Measurements from ENCODE around the gene C1orf174.
"Not testable (repeated sequence)": the region's sequence is repeated elsewhere in the genome, so short reads cannot be mapped to it uniquely, and the experiment has no call there.

Gene C1orf174

DNA sequence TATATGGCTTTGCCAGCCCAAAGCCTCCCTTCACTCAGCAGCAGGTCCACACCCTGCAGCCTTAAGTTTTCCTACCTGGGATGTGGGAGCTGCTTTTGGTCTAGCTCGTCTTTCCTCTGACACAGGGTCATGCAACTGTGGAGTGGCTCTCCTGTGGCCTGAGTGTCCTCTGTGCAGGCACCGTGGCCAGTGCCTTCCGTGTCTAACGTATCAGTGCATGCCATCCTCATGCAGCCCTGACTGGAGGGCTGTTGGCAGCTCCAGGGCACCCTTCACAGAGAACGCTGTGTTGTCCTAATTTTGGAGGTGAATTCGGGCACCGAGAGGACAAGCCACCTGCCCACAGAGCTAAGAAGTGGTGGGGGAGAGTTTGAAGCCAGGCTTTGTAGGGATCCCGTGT, 25.7 kb upstream of the C1orf174 start:
- DNase-seq (ENCODE audit: low spot score): no peak

DNA sequence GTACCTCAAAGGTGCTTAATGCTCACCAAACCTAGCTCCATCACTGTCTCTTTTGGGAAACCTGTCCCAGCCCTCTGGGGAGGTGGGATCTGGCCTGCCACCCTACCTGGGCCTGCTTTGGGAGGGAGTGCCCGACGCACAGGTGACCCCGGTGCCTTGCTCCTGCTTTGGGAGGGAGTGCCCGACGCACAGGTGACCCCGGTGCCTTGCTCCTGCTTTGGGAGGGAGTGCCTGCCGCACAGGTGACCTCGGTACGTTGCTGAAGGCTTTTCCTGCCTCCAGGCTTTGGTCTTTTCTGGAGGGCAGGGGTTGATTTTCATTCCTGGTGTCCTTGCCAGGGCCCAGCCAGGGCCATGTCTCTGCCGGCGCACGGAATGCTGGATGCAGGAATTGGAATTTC, 25.2 kb upstream of the C1orf174 start:
- no peak for DNase-seq (ENCODE audit: low spot score)

DNA sequence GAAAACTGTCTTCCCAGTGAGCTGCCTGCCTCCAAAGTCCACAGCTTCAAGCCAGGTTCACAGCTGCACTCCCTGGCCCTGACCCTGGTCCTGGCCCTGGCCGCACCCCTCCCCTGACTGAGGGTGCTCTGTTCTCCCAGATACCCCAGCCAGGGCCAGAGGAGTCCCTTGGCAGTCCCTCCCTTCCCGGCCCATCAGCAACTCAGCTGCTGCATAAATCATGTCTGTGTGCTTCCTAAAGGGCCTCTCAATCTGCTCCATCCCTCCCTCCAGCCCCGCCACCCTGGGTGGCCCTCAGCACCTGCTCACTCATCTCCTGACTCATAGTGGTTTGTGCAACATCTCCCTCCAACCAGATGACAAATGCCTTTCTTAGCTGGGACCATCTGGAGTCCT, 24.8 kb upstream of the C1orf174 start:
- no peak for DNase-seq (ENCODE audit: low spot score)

DNA sequence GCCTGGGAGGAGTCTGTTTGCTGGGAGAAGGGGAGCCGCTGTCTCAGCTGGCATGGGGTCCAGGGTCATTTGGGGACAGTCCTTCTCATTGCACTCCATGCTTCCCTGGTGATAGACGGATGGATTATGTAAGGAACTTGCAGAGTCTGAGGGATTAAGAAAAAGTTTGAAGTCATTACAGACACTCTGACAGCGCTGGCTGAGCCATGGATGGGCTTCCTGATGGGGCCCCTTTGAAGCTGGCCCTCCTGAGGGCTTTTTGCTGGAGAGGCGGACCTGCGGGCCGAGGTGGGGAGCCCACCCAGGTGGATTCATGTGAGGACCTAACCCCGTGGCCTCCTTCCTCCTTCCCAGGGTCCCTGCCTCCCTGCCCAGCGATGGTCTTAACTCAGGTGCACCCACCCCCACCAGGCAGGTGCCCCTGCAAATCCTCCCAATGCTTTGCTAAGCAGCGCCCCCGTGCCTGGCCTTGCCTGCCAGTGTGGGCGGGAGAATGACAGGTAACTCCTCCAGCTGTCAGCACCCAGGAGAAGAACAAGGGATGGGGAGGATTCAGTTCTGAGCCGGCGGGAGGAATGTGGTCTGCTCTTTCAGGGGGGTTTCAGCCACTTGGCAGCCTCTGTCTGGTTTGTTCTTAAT, 24.2 kb upstream of the C1orf174 start:
- no peak for DNase-seq (ENCODE audit: low spot score)

DNA sequence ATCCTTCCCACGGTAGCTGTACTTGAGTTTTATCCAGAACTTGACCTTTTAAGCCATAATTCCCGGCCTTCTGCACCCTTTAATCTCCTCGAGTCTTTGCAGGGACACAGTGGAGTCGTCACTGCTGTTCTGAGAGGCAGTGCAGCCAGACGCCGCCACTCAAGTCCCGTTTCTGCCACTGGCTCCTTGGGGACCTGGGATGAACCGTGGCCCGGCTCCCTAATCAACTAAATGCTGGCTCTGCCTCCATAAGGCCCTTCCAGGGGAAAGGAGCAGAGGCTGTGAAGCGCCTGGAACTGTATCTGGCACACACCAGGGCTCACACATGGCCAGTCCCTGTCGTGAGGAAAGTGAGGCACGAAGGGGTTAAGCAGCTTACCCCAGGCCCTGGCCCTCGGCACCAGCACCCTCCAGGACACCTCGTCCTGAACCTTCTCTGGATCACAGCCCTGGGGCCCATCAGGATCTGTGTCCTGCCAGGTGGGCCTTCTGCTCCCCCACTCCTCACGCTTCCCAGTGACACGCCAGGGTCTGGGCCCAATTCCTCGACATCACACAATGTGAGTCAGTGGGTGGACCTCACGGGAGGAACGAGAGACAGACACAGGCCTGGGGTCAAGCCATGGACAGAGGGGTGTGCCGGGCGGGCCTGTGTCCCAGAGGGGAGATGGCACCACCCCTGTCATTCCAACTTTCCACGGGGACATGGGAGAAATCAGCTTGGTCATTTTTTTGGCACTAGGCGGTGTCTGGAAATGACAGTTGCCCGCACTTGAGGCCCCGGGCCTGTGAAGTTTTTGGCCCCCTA, 23.5 kb upstream of the C1orf174 start:
- no peak for DNase-seq (ENCODE audit: low spot score)

DNA sequence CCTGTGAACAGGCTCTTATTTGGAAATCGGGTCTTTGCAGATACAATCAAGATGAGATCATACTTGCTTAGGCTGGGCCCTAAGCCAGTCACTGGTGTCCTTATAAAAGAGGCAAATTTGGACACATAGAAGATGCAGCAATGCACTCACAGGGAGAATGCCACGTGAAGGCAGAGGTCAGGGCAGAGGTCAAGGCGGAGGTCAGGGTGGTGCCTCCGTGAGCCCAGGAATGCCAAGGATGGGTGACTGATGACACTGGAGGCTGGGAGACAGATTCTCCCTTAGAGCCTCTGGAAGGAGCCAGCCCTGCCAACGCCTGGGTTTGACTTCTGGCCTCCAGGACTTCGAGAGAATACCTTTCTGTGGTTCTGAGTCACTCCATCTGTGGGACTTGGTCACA, 22.8 kb upstream of the C1orf174 start:
- no peak for DNase-seq (ENCODE audit: low spot score)

DNA sequence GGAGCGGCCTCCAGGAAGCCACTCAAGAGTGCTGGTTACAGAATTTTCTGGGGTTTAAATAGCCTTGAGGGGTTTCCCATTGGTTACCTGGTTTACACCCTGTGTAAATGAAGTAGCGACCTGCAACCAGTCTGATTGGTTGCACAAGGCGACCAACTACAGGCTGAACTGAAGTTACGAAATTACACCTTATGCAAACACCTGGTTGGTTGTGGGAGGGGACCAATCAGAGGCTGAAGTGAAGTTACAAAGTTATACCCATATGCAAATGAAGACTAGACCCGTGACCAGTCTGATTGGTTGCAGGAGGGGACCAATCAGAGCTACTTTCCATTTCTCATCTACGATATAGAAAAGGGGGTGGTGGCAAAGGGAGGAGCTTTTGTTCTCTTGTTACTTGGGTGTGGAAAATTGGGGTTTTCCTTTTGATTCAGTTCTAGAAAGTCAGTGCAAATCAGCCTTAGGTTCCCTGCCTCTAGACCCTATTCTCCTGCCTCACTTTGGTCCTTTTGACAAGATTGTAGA, 22.2 kb upstream of the C1orf174 start:
- no peak for DNase-seq (ENCODE audit: low spot score)

DNA sequence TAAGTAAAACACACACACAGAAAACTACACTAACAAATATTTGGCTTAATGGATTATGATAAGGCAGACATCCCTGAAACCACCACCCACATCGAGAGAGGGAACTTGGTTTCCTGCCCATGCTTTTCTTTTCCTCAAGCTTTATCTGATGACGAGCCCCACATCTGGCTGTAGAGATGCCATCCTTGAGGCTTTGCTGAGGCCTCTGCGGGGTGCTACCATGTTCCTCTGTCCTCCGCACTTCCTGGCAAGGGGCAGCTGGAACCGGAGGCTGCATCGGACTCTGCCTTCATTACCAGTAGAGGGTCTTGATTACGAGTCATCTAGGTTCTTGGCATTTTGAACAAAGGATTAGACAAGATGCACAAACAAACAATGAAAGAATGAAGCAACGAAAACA, 21.7 kb upstream of the C1orf174 start:
- DNase-seq (ENCODE audit: low spot score): no peak

DNA sequence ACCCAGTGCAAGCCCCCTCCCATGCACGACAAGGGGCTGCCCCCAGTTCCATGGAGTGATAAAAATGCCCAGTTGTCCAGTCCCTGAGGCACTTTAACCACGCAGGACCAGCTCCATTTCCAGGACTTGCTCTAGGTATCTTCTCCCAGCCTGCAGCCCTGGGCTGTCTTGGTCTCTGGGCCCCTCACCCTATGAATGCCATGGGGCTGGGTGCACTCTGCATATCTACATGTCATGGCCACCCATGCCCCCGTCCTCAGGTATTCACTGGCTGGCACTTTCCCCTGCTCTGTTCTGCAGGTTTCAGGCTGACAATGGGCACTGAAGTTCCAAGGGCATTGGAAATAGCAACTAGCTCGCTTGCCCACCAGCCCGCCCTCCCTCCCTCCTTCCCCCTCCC, 19.6 kb upstream of the C1orf174 start:
- DNase-seq (ENCODE audit: low spot score): no peak

DNA sequence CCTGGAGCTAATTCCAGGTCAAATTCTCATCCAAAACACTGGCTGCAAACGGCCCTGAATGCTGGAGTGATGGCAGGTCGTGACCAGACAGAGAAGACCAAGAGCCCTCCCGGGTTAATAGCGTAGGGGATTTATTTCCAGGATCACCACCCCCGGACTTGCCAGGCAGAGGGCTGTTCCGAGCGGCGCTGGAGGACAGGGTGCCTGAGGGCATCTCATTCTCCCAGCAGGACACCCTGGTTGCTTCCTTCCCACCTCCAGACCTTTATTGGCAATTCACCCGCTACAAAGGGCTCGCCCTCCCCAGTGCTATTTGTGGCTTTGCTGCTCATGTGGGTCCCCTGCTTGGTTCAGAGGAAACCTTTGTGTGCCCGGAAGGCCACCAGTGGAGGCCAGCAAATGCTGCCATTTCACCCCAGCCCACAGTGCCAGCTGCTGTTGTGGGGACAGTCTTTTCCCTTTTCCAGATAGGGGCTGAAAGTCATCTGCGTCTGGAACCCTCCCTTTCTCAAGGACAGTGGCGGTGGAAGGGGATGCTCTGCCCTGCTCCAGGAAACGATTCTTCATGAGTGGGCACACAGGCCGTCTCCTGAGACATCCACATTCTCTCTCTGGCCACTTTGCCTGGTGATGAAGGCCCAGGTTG, 19.0 kb upstream of the C1orf174 start:
- DNase-seq (ENCODE audit: low spot score): no peak

DNA sequence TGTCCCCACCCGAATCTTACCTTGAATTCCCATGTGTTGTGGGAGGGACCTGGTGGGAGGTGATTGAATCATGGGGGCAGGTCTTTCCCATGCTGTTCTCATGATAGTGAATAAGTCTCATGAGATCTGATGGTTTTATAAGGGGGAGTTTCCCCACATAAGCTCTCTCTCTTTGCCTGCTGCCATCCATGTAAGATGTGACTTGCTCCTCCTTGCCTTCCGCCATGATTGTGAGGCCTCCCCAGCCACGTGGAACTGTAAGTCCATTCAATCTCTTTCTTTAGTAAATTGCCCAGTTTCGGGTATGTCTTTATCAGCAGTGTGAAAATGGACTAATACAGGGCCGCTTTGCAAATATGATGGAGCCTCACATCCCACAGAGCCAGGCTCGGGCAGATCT, 18.3 kb upstream of the C1orf174 start:
- not testable (repeated sequence) for DNase-seq (ENCODE audit: low spot score)

DNA sequence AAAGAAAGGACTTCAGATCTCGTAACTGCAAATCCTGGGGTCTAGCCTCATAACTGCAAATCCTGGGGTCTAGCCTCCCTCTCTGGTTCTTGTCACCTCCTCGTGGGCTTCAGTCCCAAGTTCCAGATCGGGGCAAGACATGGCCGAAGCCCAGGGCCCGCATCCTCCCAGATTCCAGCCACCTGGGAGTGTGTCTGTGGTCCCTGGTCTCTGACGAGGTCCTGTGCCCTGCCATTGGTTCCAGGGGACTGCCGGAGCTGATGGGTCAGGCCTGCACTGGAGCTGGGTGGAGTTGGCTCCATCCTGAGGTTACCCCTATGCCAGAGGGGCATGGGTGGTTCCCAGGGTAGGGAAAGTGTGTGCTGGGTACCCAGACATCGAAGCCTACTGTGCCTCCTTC, 17.7 kb upstream of the C1orf174 start:
- DNase-seq (ENCODE audit: low spot score): no peak

DNA sequence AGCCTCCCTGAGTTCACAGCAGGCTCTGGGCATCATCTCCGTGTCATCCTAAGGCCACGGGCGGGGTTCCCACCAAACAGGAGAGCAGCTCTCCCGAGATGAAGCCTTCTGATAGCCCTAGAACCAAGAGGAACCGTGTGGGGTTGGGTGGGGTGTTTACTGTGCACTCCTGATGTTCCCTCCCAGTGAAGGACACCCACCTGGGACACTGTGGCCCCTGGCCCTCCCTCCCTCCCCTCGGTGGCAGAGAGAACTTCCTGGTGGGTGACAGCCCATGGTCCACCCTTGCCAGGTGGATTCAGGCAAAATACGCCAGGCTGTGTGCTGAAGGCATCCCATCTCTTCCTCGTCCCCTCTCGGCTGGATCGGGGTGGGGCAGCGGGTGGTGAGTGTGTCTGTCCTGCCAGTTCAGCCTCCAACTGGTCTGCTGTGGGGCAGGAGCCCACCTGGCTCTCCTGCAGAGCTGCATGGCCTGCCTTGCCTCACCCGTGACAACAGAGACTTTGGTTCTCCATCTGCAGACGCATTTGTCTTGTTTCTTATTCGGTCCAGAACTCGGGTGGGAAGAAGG, 15.6 kb upstream of the C1orf174 start:
- DNase-seq (ENCODE audit: low spot score): no peak

DNA sequence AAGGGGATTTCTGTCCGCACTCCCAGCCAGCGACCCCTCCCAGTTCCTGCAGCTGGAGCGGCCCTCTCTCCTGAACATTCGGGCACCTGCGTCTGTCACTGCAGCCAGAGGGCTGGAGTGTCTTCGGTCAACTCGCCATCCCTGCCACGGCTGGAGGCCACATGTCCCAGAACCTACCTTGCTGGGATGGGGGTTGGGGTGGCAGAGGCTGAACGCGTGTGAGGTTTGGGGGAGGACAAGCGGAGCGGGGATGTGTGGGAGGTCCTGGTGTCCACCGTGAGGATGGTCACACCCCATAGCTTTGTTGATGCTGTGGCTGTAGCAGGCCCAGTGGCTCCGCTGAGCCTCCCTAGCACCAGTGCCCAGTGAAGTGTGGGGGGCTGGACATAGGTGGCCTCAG, 14.8 kb upstream of the C1orf174 start:
- no peak for DNase-seq (ENCODE audit: low spot score)

DNA sequence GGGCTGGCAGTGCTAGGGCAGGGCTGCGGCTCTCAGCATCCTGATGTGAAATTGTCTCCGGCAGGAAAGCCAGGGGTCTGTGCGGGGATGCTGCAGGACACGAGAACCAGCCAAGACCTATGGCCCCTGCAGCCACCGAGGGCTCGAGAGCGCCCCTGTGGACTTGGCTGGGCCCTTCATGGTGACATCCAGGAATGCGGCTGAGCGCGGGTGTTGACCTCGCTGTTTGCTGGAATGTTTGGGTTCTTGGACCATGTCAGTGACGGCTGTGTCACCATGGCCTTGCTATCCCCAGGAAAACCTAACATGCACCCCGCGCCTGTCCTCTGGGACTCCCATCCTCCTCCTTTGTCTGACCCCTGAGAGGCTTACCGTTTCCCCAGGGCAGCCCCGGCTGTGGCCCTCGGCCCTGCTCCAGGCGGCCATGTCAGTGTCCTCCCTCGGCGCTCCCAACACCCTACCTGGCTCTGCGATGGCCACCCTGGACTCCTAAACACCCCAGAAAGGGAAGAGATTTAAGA, 14.3 kb upstream of the C1orf174 start:
- DNase-seq (ENCODE audit: low spot score): no peak

DNA sequence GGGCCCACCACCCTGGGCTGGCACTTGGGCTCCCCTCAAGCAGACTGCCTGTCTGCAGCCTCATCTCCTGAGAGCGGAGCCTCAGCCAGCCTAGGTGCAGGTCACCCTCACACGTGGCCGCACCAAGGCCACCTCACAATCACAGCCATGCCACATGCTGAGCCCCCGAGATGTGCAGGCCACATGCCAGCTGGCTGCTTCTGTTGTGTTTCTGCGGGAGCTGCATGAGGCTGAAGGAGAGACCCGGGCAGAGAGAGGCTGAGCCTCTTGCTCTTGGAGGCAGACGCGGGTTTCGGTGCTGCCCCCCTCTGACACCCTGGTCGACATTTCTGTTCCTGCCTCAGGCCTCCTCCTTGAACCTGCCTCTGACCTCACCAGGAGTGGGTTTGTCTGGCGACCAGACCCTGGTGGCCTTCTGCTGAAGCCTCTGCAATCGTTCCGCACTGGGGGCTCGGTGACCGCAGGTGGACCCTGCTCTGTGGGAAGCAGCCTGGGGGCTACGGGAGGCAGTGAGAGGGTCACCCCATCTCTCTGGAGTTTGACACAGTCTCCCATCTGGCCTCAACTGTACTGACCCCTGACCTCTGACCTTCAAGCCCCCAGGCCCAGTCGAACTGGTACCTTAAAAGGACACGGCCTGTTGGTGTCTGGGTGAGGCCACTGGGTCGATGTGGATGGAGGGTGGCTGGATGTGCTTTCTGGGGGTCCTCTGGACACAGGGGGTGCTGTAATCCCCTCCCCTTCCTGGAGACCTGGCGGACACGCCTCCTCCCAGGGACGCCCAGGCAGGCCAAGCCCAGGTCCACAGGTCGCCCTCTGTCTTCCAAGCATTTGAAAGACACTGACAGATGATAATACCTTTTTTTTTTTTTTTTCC, 13.0 kb upstream of the C1orf174 start:
- DNase-seq (ENCODE audit: low spot score): no peak

DNA sequence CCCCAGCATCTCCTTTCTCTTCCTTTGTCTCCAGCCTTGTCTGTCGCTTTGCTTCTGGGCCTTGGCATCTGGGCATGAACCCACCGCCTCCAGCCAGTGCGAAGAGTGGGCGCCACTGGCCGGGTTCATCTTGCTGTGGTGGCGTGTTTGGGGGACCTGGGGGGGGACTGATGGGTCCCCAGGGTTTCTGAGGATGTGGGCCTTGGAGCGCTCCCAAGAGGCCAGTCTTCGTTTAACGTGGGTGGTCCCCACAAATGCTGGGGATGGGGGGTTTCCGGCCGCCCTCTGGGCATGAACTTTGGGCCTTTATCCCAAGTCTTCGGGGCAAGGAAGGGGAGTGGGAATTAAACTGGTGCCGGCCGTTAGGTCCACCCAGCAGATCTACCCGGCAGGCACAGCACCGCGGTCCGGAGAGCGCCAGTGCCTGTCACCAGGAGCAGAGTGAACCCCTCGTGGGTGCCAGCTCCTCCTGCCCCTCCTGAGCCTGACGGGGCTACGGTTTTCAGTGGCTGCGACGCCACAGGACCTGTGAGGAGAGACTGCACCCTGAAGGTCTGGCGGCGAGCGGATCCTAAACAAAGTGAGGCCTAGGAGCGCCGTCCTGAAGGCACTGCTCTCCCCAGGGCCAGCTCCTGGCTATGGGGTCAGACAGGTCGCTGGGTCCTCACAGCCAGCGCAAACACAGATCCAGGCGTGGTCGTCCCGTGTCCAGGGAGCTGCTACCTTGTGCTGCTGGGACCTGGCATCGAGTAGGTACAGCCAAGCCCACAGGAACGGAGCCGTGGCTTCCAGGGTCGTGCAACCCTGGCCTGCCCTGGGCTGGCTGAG, 12.1 kb upstream of the C1orf174 start:
- DNase-seq (ENCODE audit: low spot score): no peak

DNA sequence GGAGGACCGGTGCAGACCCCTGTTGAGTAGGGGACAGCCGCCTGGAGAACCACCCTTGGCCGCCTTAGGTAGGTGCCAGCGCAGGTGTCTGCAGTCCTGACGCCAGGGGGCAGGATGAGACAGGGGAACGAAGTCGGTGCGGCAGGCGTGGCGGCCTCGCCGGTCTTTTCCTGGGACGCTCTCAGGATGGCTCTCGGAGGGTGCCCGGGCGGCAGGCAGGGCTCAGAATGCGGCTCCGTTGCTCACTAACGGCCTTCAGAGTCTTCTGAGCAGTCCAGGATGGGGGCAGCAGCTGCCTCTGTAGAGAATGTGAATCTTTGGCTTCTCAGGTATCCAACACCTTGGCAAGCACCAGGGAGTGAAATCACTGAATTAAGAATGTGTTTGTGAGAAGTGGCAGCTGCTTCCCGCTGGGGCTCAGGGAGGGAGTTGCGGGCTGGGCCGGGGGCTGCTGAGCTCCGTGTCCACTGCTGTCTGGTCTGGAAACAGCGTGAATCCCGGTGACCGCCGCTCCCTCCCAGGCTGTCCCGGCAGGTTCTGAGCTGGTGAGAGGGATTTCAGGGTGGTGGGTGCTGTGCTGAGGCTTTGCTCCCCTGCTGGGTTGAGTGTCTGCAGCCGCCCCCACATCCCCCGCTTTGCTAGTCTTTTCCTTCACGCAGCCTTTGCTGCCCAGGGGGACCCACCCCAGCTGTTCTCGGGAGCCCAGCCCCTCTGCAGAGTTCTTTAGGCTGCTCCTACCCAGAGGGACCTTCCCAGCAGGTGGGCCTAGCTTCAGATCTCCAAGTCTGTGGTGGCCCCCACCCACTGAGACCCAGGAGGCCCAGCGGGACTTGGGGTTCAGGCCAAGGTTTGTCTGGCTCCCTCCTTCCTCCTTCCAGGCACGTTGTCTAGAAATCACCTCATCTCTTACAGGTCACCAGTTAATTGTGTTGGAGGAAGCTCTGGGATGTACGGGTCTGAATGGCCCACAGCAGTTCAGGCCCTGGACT, 11.1 kb upstream of the C1orf174 start:
- DNase-seq (ENCODE audit: low spot score): peak; percentile 30

DNA sequence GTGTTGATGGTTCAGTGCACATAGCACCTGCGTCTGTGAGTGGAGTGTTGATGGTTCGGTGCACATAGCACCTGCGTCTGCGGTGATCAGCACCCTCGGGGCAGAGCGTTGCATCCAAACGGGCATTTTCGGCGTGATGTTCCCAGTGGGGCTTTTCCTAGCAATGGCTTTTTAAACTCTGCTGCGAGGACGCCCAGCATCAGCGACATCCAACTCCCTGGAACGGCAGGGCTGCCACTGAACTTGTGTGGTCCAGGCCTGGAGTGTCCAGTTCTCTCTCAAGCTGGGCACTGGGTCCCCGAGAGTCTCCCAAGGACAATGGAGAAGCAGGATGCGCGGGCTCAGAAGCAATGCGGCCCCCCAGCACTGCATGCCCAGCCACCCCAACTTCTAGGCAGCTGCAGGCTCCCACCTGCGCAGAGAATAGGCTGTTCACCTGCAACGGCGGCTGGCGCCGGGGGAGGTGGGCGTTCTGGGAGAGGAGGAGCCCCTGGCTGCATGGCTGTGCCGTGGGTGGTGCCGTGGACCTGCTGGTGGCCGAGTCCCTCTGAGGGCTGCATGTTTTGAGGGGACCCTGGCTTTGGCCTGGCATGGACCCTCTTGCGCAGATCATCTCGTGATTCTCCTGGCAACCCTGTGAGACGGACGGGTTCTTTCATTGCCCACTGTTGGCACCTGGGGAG, 10.1 kb upstream of the C1orf174 start:
- DNase-seq (ENCODE audit: low spot score): no peak

Data from kidney capillary endothelial cell (primary cell).